ENCODE data around the gene TNFRSF14. TPM values are rescaled to one million over a fixed set of nuclear protein-coding genes. Genes with fewer than 3 reads are reported as not detected.
"Not testable (repeated sequence)": the region's sequence is repeated elsewhere in the genome, so short reads cannot be mapped to it uniquely, and the experiment has no call there.

The TNFRSF14 gene
- total RNA-seq, 1 donor from 2014 or later: 6.5 TPM

- no peak overlapping the region for H3K4me3 Mint-ChIP-seq (ENCODE audit: unreplicated experiment)
- TF ChIP-seq, protein P1, sequence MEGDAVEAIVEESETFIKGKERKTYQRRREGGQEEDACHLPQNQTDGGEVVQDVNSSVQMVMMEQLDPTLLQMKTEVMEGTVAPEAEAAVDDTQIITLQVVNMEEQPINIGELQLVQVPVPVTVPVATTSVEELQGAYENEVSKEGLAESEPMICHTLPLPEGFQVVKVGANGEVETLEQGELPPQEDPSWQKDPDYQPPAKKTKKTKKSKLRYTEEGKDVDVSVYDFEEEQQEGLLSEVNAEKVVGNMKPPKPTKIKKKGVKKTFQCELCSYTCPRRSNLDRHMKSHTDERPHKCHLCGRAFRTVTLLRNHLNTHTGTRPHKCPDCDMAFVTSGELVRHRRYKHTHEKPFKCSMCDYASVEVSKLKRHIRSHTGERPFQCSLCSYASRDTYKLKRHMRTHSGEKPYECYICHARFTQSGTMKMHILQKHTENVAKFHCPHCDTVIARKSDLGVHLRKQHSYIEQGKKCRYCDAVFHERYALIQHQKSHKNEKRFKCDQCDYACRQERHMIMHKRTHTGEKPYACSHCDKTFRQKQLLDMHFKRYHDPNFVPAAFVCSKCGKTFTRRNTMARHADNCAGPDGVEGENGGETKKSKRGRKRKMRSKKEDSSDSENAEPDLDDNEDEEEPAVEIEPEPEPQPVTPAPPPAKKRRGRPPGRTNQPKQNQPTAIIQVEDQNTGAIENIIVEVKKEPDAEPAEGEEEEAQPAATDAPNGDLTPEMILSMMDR (IDR thresholded peaks at IDR 0.05): peak; percentile 96
- H3K9me3 Mint-ChIP-seq (ENCODE audit: unreplicated experiment): no peaks in the 10 kb centered on the region
- no peaks in the 10 kb centered on the region for H3K36me3 Mint-ChIP-seq (ENCODE audit: unreplicated experiment)
- no peak for DNase-seq (ENCODE audit: extremely low spot score, unreplicated experiment)
- peaks cover 29% of the 10 kb centered on the region for H3K4me1 Mint-ChIP-seq (ENCODE audit: unreplicated experiment)
- no peak overlapping the region for H3K27ac Mint-ChIP-seq (ENCODE audit: unreplicated experiment)
- H3K27me3 Mint-ChIP-seq (ENCODE audit: unreplicated experiment): no peaks in the 10 kb centered on the region
Measured at GRCh38 chr1:2548068-2548589, 8.0 kb upstream of the TNFRSF14 start.

DNA sequence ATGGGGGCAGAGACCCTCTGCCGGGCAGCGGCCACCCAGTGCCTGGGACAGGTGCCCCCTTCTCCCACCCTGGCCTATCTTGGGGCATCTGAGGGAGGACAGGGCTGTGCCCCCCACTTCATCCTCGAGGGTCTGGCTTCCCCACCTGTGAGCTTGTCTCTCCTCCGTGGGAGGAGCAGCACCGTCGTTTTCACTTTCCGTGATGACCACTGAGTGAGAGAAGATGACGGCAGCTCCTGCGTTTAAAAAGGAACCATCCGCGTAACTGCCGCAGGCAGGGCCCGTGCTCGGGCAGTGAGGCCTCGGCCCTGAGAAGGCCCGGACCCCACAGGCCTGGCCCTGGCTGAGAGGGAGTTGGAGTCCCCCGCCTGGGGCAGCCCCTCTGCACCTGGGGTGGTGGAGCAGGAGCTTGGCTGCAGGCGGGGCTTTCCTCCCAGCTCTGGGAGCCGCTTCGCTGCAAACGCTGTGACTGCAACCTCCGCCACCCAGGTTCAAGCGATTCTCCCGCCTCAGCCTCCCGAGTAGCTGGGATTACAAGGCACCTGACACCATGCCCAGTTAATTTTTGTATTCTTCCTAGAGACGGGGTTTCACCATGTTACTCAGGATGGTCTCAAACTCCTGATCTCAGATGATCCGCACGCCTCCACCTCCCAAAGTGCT, 6.7 kb upstream of the TNFRSF14 start:
- not testable (repeated sequence) for H3K36me3 Mint-ChIP-seq (ENCODE audit: unreplicated experiment); H3K4me3 Mint-ChIP-seq (ENCODE audit: unreplicated experiment); H3K9me3 Mint-ChIP-seq (ENCODE audit: unreplicated experiment); H3K27me3 Mint-ChIP-seq (ENCODE audit: unreplicated experiment); H3K27ac Mint-ChIP-seq (ENCODE audit: unreplicated experiment); DNase-seq (ENCODE audit: extremely low spot score, unreplicated experiment)
- H3K4me1 Mint-ChIP-seq (ENCODE audit: unreplicated experiment): peaks cover 23% of the 10 kb centered on the region

GRCh38 chr1:2550309-2550861, 5.8 kb upstream of the TNFRSF14 start:
- not testable (repeated sequence) for H3K36me3 Mint-ChIP-seq (ENCODE audit: unreplicated experiment); H3K27ac Mint-ChIP-seq (ENCODE audit: unreplicated experiment); H3K4me3 Mint-ChIP-seq (ENCODE audit: unreplicated experiment); H3K27me3 Mint-ChIP-seq (ENCODE audit: unreplicated experiment); H3K9me3 Mint-ChIP-seq (ENCODE audit: unreplicated experiment); DNase-seq (ENCODE audit: extremely low spot score, unreplicated experiment)
- H3K4me1 Mint-ChIP-seq (ENCODE audit: unreplicated experiment): peaks cover 15% of the 10 kb centered on the region

- peaks cover 26% of the 10 kb centered on the region for H3K4me1 Mint-ChIP-seq (ENCODE audit: unreplicated experiment)
- not testable (repeated sequence) for H3K4me3 Mint-ChIP-seq (ENCODE audit: unreplicated experiment); H3K27me3 Mint-ChIP-seq (ENCODE audit: unreplicated experiment); H3K36me3 Mint-ChIP-seq (ENCODE audit: unreplicated experiment); DNase-seq (ENCODE audit: extremely low spot score, unreplicated experiment); H3K9me3 Mint-ChIP-seq (ENCODE audit: unreplicated experiment); H3K27ac Mint-ChIP-seq (ENCODE audit: unreplicated experiment)
Measured at GRCh38 chr1:2551544-2551943, 4.6 kb upstream of the TNFRSF14 start.

DNA sequence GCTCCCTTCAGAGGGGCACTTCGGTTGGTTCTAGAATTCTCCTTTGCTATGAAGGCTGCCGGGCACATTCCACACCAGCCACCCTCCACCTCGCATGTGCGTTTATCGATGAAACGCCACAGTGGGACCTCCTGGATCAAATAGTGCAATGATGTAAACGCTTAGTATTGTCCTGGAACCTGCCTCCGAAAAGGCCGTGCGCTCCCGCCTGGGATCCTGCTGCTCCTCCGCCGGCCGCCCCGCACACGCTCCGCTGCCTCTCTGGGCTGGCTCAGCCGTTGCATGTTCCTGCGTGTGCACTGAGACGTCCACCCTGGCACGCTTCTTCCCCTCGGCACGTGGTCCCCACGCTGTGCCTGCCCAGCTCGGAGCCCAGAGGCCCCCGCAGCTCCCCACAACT, 4.0 kb upstream of the TNFRSF14 start:
- Mint-ChIP-seq H3K4me3 (ENCODE audit: unreplicated experiment) (no peak overlapping the region), H3K4me1 (ENCODE audit: unreplicated experiment) (peaks cover 25% of the 10 kb centered on the region), H3K27me3 (ENCODE audit: unreplicated experiment) (no peaks in the 10 kb centered on the region), H3K27ac (ENCODE audit: unreplicated experiment) (no peak overlapping the region), H3K36me3 (ENCODE audit: unreplicated experiment) (no peaks in the 10 kb centered on the region), H3K9me3 (ENCODE audit: unreplicated experiment) (no peaks in the 10 kb centered on the region)
- TF ChIP-seq, protein P1 (IDR thresholded peaks at IDR 0.05): no peak
- no peak for DNase-seq (ENCODE audit: extremely low spot score, unreplicated experiment)

DNA sequence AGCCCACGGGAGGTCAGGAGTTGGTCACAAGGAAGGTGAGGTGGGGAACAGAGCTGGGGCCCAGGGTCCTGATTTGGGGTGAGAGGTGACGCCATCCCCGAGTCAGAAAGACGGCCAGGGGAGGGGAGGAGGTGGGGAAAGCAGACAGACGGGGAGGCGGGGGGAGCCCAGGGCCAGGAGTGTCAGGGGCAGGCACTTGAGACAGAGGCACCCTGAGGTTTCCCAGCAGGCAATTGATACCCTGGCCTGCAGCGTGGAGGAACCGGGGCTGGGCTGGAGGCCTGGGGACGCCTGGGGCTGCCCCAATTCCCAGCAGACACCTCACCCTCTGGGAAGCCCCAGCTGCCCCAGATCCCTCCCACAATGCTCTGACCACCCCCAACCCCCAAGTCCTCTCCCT, 3.1 kb upstream of the TNFRSF14 start:
- not testable (repeated sequence) for DNase-seq (ENCODE audit: extremely low spot score, unreplicated experiment); H3K9me3 Mint-ChIP-seq (ENCODE audit: unreplicated experiment); H3K36me3 Mint-ChIP-seq (ENCODE audit: unreplicated experiment); H3K27ac Mint-ChIP-seq (ENCODE audit: unreplicated experiment); H3K4me3 Mint-ChIP-seq (ENCODE audit: unreplicated experiment); H3K27me3 Mint-ChIP-seq (ENCODE audit: unreplicated experiment)
- H3K4me1 Mint-ChIP-seq (ENCODE audit: unreplicated experiment): peaks cover 22% of the 10 kb centered on the region

GRCh38 chr1:2553871-2554620, 2.1 kb upstream of the TNFRSF14 start:
- no peak for DNase-seq (ENCODE audit: extremely low spot score, unreplicated experiment)
- Mint-ChIP-seq H3K27me3 (ENCODE audit: unreplicated experiment) (no peaks in the 10 kb centered on the region), H3K27ac (ENCODE audit: unreplicated experiment) (no peak overlapping the region), H3K9me3 (ENCODE audit: unreplicated experiment) (no peaks in the 10 kb centered on the region), H3K4me3 (ENCODE audit: unreplicated experiment) (no peak overlapping the region), H3K4me1 (ENCODE audit: unreplicated experiment) (peaks cover 22% of the 10 kb centered on the region), H3K36me3 (ENCODE audit: unreplicated experiment) (no peaks in the 10 kb centered on the region)
- TF ChIP-seq, protein P1 (IDR thresholded peaks at IDR 0.05): no peak
